ACHN (cell line): ENCODE measurements around the gene PLD5.
"Not testable (repeated sequence)": the region's sequence is repeated elsewhere in the genome, so short reads cannot be mapped to it uniquely, and the experiment has no call there.

Source experiments
- DNase-seq: peaks from one replicate; pipeline ENCODE4 v3.0.0-alpha.2; 2015
- in situ Hi-C: cut with HindIII; loops from 2 replicates; pipeline ENCODE4 v1.10.0; 2017; ENCODE audit warnings: low sequenced_read_pairs, low pct_ligation_motif_present, low pct_unique_long_range_greater_than_20kb

PLD5 gene

DNA sequence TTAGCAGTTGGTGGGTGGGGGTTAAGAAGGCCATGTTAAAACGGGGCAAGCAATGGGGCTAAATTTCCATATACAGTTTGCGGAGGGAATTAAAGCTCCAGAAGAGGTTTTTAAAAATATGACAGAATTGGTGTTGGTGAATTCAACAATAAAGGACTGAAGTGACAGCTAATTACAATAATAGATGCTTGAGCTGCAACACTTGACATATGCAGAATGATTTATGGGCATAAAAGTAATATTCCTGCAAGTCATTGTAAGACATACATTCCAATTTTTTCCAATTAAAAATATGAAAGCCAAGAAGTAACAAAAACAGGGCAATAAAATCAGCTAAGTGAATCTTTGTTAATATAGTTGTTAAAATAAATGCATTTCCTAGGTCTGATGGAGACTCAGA, 323.4 kb downstream of the PLD5 start:
- DNase-seq, result no peak

DNA sequence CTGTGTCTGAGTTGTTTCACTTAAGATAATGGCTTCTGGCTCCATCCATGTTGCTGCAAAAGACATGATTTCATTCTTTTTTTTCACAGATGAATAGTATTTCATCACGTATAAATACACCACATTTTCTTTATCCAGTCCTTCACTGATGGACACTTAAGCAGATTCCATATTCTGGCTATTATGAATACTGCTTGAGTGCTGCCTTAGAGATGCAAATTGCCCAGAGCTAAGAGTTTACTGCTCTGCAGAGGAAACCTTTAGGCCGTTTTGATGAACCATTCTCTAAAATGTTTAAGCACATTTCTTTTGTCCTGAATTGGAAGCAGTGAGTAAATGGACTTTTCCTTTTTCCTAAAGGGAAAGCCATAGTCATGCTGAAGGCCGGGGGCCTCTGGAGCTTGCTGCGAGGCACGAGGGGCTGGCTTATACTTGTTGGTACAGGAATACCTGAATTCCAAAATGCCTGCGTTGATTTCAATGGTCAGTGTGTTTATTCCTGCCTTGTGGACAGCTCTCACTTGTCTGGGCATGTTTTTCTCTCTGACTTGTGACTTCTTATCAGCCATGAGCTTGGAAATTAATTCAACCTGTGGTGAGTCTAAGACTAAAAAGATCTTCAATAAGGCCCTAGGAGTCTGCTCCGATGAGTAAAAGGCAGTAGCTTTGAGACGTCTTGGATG, 324.6 kb downstream of the PLD5 start:
- in situ Hi-C loops, result no loop called here
- DNase-seq, result no peak

More for the DNA sequence above, 323.4 kb downstream of the PLD5 start:
- in situ Hi-C loops, result no loop called here

DNA sequence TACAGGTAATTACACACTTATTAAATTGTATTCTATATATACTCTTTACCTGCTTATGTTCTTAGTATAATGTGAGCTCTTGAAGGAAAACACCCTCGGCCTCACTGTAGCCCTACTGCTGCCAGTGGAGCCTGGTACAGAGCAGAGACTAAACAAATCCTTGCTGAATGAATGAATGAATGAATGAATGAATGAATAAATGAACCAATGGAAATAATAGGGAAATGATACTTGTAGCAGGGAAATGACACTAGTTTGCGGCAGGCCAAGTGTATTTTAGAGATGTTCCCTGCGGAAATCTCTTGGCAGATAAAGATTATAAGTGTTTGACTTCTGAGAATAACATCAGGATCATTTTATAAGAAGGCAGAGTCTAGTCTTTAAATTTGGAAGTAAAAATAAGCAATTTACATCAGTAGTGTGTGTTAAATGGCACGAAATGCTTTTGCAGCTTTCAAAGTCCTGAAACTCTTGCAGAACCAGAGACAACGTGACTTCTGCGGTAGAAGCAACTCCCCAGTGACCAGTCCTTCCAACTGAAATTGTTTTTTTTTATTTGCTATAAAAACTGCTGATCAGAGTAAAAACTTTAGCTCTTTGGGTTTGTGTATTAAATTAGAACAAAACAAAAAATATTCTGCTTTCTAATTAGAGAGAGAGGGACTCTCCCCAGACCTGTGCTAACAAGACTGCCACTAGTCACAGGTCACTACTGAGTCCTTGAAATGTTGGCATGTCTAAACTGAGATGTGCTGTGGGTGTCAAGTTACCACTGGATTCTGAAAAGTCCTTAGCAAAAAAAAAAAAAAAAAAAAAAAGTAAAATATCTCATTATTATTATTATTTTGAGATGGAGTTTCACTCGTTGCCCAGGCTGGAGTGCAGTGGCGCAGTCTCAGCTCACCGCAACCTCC, 326.3 kb downstream of the PLD5 start:
- in situ Hi-C loops, result no loop called here
- no peak for DNase-seq

DNA sequence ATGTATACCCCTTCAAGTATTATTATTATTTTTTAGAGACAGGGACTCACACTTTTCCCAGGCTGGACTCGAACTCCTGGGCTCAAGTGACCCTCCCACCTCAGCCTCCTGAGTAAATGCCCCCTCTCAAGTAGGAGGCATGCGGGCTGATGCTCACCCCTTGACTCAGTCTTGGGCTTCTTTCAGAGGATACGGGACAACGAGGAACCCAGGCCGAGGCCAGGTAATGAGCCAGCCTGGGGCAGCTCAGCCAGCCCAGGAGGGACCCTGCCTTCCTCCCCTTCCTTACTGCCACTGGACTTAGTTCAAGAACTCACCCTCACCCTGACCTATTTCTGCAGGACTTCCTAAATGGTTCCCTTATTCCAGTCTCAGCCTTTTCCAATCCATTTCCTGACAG, 327.6 kb downstream of the PLD5 start:
- no peak for DNase-seq
- in situ Hi-C loops, result no loop called here

DNA sequence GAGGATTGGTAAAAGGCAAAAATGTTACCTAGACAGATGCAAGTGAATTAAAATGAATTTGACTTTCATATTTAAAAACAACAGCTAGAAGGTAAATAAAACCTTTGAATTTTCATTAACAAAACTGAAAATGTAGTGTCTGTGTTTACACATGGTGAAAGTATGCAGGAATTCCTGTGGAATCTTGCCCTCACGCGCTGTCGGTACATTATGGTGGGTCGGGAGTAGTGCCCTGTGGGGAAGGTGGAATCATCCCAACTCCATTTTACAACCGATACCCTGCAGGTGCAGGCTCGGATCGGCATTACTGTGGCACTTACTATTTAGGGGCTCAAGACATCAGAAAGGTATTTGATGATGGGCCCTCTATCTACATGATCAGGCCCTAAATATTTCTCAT, 328.4 kb downstream of the PLD5 start:
- in situ Hi-C loops, result no loop called here
- no peak for DNase-seq

GRCh38 chr1:242189591-242189990, 334.9 kb downstream of the PLD5 start:
- DNase-seq, result no peak
- in situ Hi-C loops, result no loop called here

- in situ Hi-C loops, result no loop called here
- no peak for DNase-seq
These were observed 336.7 kb downstream of the PLD5 start for GRCh38 chr1:242187816-242188215.

GRCh38 chr1:242187171-242187570, 337.3 kb downstream of the PLD5 start:
- DNase-seq, result no peak

DNA sequence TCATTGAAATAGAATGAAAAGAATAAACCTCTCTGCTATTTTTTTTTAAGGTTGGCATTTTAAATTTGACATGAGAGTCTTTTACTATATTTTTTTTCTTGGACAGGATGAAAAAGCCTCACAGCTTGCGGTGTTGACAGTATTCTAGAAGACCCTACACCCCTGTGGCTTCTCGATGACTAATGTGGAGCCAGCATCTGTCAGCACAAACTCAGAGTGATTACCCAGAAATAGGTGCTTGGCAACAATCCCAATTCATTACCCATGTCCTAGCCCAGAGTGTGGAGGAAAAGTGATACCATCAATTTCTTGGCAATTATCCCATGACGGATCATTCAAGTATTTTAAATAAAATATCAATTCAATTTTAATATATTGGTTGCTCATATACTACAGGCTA, 338.8 kb downstream of the PLD5 start:
- DNase-seq, result no peak
- in situ Hi-C loops, result no loop called here

More at GRCh38 chr1:242187171-242187570, 337.3 kb downstream of the PLD5 start:
- in situ Hi-C loops, result no loop called here

DNA sequence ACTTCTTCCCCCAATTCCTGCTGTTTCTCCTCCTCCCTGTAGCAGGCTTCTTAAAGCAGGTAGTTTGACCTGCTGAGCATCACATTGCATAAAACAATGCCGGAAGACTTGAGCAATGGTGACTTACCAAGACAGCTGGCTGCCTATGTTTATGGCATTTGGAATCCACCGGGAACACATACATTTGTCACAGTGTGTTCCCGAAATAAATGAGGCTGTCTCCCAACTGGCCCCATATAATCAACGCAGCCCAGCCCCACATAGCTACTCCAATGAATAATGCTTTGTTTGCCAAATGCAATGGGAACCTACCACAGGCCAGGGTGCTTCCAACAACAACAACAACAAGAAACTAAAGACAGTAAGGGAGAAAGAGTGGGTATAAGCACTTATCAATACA, 339.5 kb downstream of the PLD5 start:
- in situ Hi-C loops, result no loop called here
- DNase-seq, result no peak

DNA sequence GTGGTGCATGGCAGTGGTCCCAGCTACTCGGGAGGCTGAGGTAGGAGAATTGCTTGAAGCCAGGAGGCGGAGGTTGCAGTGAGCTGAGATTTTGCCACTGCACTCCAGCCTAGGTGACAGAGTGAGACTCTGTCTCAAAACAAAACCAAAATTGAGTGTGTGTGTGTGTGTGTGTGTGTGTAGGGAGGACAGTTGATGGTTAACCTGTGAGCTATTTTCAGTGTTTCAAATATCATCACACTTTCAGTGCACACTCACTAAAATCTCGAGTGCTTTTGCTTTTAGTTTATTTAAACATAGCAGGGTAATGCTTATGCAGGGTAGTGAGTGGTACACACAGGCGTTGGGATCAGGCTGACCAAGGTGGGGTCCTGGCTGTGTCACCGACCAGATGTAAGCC, 344.7 kb downstream of the PLD5 start:
- in situ Hi-C loops, DNase-seq: not testable (repeated sequence)

DNA sequence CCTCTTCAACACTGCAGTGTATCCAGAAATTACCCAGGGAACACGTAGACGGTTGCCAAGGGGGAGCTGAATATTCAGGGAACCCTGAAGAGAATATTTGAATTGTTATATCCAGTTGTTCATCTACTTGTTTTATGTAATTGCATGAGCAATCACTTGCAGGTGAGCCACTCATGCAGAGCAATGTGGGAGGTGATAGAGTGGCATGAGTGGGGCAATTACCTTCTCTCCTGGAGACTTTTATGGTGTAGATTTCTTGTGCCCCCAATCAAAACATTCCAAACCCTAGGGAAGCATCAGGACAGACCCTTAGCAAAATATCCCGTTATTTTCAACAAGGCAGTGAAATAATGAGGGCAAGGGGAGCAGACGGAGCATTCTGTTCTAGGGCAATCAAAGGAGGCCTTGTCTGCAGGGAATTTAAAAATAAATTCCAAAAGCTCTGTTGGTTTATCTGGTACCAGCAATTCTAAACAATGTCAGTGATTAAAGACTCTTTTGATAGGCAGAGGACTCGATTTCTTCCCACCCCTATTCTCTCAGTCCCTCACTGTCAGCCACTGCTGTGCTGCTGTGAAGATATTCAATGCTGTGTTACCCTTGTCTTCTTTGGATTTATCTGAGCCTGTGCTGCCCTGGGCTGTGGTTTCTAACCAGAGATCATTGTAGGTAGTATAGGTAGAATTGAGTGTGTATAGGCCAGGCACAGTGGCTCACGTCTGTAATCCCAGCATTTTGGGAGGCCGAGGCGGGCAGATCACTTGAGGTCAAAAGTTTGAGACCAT, 345.4 kb downstream of the PLD5 start:
- DNase-seq, result no peak
- in situ Hi-C loops, result no loop called here

DNA sequence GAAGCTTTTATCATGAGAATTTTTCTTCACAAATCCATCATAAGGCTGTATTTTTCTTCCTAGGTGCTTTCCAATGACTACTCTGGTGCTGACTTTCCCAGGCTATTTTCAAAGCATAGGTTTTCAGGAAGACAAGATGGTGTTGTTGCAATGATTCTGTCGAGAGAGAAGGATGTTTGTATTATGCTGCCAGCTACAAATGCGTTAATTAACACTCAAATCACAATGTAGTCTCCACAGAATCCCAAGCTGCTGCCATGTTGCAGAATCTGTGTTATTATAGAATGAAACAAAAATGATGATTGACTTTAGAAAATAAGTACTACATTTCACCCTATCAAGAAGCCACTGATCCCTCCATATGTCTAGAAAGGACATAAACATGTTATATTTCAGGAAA, 346.1 kb downstream of the PLD5 start:
- no peak for DNase-seq
- in situ Hi-C loops, result no loop called here

GRCh38 chr1:242162140-242162539, 362.4 kb downstream of the PLD5 start:
- no peak for DNase-seq
- in situ Hi-C loops, result no loop called here

DNA sequence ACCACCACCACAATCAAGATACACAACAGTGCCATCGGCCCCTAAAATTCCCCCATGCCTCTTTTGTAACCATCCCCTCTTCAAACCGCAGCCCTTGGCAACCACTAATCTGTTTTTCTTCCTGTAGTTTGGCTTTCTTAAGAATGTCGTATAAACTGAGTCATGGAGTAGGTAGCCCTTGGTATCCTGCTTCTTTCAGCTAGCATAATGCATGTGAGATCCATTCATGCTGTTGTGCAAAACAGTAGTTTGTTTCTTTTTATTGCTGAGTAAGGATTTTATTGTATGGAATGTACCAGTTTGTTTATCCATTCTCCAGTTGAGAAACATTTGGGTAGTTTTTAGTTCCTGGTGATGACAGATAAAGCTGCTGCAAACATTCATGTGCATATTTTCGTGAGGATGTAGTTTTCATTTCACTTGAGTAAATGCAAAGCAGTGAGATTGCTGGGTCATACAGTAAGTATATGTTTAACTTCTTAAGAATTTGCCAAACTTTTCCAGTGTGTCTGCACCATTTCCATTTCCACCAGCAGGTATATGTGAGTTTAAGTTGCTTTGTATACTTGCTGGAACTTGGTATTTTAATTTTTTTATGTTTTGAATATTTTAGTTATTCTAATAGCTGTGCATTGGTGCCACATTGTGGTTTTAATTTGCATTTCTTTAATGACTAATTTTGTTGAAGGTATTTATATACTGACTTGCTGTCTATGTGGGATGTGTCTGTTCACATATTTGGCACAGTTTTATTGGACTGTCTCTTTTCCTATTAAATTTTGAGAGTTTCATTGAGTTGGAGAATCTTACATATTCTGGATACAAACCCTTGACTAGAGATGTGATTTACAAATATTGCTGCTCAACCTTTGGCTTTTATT, 377.2 kb downstream of the PLD5 start:
- in situ Hi-C loops, result no loop called here
- DNase-seq, result peak; percentile 20

GRCh38 chr1:242146652-242147051, 377.8 kb downstream of the PLD5 start:
- DNase-seq, result peak; percentile 9
- in situ Hi-C loops, result no loop called here

GRCh38 chr1:242140836-242141235, 383.7 kb downstream of the PLD5 start:
- DNase-seq, result no peak
- in situ Hi-C loops, result no loop called here

- in situ Hi-C loops, result no loop called here
- DNase-seq, result no peak
These were observed 384.5 kb downstream of the PLD5 start for GRCh38 chr1:242139986-242140385.
